Right lobe of liver (tissue), 6 donors: ENCODE data around the gene HECA. TPM values are rescaled to one million over a fixed set of nuclear protein-coding genes. Genes with fewer than 3 reads are reported as not detected.

Source experiments
- ATAC-seq, 4 donors: fragments of 200-7000 bp; cut with Tn5 transposase; one replicate each; pipeline ENCODE4 v1.9.1; 2020; ENCODE audit warnings: mild to moderate bottlenecking in 4 of 4, moderate library complexity in 4 of 4
- DNase-seq, 3 donors: peaks; one replicate each; pipeline ENCODE4 v3.0.0-alpha.2; 2020
- H3K27ac ChIP-seq, 3 donors: fragments of 200-600 bp; one replicate each; pipeline ENCODE4 v1.8.0; 2022
- H3K27me3 ChIP-seq, 2 donors: fragments of 200-600 bp; one replicate each; pipeline ENCODE4 v1.8.0; 2022
- H3K36me3 ChIP-seq, 4 donors: fragments of 200-600 bp; sonication (generic) in 1 of 4; one replicate each; pipeline versions ENCODE4 v1.5.1 to v1.8.0; 2017 to 2022; ENCODE audit warnings: control low read depth in 1 of 4
- H3K4me1 ChIP-seq, 4 donors: fragments of 200-600 bp; sonication (generic) in 1 of 4; one replicate each; pipeline versions ENCODE4 v1.5.1 to v1.8.0; 2017 to 2022; ENCODE audit warnings: control low read depth in 1 of 4
- H3K4me3 ChIP-seq, 3 donors: fragments of 200-600 bp; one replicate each; pipeline ENCODE4 v1.8.0; 2022
- H3K9me3 ChIP-seq, 4 donors: fragments of 200-600 bp; sonication (generic) in 1 of 4; one replicate each; pipeline versions ENCODE4 v1.5.1 to v1.8.0; 2017 to 2022; ENCODE audit warnings: control low read depth in 1 of 4
- POLR2A ChIP-seq: fragments of 450-650 bp; IDR thresholded peaks from one replicate; pipeline ENCODE4 v1.6.1; 2017; ENCODE audit warnings: antibody characterized with exemption, mild to moderate bottlenecking
- WGBS: methylation state at CpG from one replicate; pipeline ENCODE4 v1.1.6; 2018; ENCODE audit warnings: low coverage, low lambda C conversion rate; ENCODE audit not compliant: insufficient coverage; ENCODE audit errors: missing lambda C conversion rate; 5-methylcytosine and 5-hydroxymethylcytosine counted together
- intact Hi-C, 2 donors: fragments of 100-400 bp; cut with DNase I; formaldehyde crosslinking; loops; one replicate each; pipeline versions ENCODE4 v1.11.2 to v1.14.1; 2022
- total RNA-seq, 6 experiments: library from RNA; depleted of rRNA in 2 of 6; stranded (reverse); fragments of >200 nt in 2 of 6; fragmentation: NEBNext Ultra II Directional in 3 of 6; extraction: Animal tissue kit (Norgen Biotek cat#: 25700) in 3 of 6; gene quantifications; one replicate each; pipeline versions ENCODE4 v1.1.0 to v1.2.4, GENCODE V29; 2016 to 2023
- TF ChIP-seq, protein P1 (sequence below), 4 donors: fragments of 200-600 bp in 3 of 4; fragments of 450-650 bp in 1 of 4; IDR thresholded peaks; one replicate each; pipeline versions ENCODE4 v1.5.1 to v1.8.0; 2016 to 2022; ENCODE audit warnings: antibody characterized with exemption in 4 of 4, mild to moderate bottlenecking in 2 of 4
- donor health status: DM: no; HTN: yes; CAD: no.
- donor health status: DM: no; HTN: no; CAD: no.
- donor health status: DM: no; HTN: no; CAD: no.
- donor health status: DM: no; HTN: yes; CAD: no.
- donor health status: DM: no; HTN: yes; CAD: no.

HECA gene
- total RNA-seq, 6 experiments from 2014 or later, result 6.8 to 12.2 (median 11.0) TPM

DNA sequence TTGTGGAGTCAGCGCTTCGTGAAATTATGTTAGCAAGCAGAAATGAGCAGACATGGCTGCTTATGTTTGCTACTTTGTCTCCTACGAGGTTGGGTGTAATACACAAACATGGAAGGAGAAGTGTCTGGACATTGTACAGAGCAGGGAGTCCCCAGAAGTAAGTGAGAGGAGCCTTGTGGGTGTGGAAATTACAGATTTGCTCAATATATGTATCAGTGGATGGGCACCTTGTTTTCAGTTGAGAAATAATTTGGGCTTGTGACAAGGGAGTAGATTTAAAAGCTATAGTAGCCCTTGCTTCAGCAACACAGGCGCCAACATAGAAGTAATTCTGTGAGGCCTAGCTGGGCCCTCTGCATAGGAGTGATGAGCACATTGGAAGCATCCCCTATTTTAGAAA is 49.2 kb downstream of the HECA start:
- Histone ChIP-seq H3K4me1 (no peaks in the 10 kb centered on the region), H3K4me3 (no peak overlapping the region), H3K9me3 (no peaks in the 10 kb centered on the region), H3K36me3 (peaks cover 0 to 5% (median 0%) of the 10 kb centered on the region in 4 donors), H3K27me3 (no peaks in the 10 kb centered on the region), H3K27ac (no peak overlapping the region)
- intact Hi-C loops, result no loop called here
- no peak for TF ChIP-seq POLR2A
- TF ChIP-seq, protein P1, sequence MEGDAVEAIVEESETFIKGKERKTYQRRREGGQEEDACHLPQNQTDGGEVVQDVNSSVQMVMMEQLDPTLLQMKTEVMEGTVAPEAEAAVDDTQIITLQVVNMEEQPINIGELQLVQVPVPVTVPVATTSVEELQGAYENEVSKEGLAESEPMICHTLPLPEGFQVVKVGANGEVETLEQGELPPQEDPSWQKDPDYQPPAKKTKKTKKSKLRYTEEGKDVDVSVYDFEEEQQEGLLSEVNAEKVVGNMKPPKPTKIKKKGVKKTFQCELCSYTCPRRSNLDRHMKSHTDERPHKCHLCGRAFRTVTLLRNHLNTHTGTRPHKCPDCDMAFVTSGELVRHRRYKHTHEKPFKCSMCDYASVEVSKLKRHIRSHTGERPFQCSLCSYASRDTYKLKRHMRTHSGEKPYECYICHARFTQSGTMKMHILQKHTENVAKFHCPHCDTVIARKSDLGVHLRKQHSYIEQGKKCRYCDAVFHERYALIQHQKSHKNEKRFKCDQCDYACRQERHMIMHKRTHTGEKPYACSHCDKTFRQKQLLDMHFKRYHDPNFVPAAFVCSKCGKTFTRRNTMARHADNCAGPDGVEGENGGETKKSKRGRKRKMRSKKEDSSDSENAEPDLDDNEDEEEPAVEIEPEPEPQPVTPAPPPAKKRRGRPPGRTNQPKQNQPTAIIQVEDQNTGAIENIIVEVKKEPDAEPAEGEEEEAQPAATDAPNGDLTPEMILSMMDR (IDR thresholded peaks at IDR 0.05), result no peak
- DNase-seq, result no peak
- ATAC-seq, result peak in 1 of 4 donors; percentile 38
- 80% methylated on average over 3 of the region's 4 CpGs for WGBS

DNA sequence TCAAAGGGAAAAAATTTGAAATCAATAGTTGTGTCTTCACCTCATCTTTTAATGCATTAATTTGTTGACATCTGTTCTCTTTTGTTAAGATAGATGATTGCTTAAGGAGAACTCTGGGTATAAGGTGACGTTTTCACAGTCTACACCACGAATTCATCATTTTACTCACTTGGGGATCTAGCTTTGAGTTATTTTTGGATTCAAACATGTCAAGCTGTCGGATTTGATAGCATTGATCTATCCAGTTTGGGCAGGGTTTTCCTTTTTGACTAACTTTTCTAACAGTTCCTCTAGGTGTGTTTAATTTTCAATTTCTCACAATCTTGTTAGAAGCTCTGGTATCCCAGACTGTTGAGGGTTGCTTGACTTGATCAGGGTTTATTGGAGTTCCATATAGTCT is 49.6 kb downstream of the HECA start:
- peaks cover 0 to 5% (median 0%) of the 10 kb centered on the region in 4 donors for H3K36me3 ChIP-seq
- no peak for TF ChIP-seq POLR2A
- TF ChIP-seq, protein P1 (IDR thresholded peaks at IDR 0.05), result no peak
- no peak for ATAC-seq
- WGBS, result 82% methylated on average over 3 of the region's 3 CpGs
- no peaks in the 10 kb centered on the region for H3K9me3 ChIP-seq
- H3K4me1 ChIP-seq, result no peaks in the 10 kb centered on the region
- no peak overlapping the region for H3K4me3 ChIP-seq
- no peaks in the 10 kb centered on the region for H3K27me3 ChIP-seq
- intact Hi-C loops, result no loop called here
- no peak for DNase-seq
- no peak overlapping the region for H3K27ac ChIP-seq

DNA sequence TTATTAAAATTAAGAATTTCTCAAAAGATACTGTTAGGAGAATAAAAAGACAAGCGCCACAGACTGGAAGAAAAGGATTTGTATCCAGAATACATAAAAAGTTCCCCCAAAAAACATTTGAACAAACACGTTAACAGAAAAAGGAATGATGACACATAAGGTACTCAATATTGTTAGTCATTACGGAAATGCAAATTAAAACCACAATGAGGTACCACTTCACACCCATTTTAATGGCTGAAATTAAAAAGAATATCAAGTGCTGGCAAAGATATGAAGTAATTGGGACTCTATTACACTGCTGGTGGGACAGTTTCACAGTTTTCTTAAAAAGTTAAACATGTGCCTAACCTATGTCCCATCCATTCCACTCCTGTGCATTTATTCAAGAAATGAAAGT is 51.4 kb downstream of the HECA start:
- H3K27ac ChIP-seq, result no peak overlapping the region
- intact Hi-C loops, result no loop called here
- no peaks in the 10 kb centered on the region for H3K4me1 ChIP-seq
- ATAC-seq (no peak), DNase-seq (no peak)
- H3K36me3 ChIP-seq, result peaks cover 0 to under 1% (median 0%) of the 10 kb centered on the region in 4 donors
- no peak overlapping the region for H3K4me3 ChIP-seq
- no peaks in the 10 kb centered on the region for H3K9me3 ChIP-seq
- 74% methylated on average over 3 of the region's 3 CpGs for WGBS
- TF ChIP-seq, protein P1 (IDR thresholded peaks at IDR 0.05), result no peak
- no peak for TF ChIP-seq POLR2A
- H3K27me3 ChIP-seq, result no peaks in the 10 kb centered on the region

DNA sequence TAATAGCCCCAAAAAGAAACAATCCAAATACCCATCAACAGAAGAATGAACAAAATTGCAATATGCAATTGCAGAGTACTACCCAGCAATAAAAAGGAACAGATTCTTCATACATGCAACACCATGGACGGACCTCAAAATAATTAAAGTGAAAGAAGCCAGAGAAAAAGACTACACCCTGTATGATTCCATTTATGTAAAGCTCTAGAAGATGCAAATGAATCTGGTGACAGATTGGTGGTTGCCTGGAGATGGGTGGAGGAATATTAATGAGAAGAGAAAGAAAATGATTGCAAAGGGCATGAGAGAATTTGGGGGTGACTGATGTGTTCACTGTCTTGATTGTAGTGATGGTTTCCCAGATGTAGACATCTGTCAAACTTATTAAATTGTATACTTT is 51.8 kb downstream of the HECA start:
- 89% methylated on average over 1 of the region's 1 CpG for WGBS
- intact Hi-C loops, result no loop called here
- DNase-seq, result no peak
- Histone ChIP-seq H3K9me3 (no peaks in the 10 kb centered on the region), H3K4me3 (no peak overlapping the region), H3K27ac (no peak overlapping the region), H3K4me1 (no peaks in the 10 kb centered on the region), H3K36me3 (no peaks in the 10 kb centered on the region), H3K27me3 (no peaks in the 10 kb centered on the region)
- no peak for ATAC-seq
- TF ChIP-seq POLR2A, result no peak
- TF ChIP-seq, protein P1 (IDR thresholded peaks at IDR 0.05), result no peak

DNA sequence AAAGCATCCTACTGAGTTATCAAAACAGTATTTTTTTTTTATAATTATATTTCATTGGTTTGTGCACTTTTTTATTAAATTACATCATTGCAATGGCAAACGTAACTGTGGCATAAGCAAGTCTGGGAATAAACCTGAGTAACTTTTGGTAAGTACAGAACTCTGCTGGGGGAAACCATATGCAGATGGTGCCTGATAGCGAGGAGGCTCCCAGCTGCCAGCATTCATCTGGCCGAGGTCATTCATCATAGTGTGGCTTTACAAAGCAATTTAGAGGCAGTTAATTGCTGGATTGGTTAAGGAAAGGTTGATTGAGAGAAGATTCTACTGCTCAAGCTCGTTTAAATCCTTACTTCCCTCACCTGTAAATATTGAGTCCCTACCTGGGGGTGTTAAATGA is 52.6 kb downstream of the HECA start:
- intact Hi-C loops, result no loop called here
- WGBS, result 42% methylated on average over 4 of the region's 4 CpGs
- ATAC-seq (no peak), DNase-seq (no peak)
- Histone ChIP-seq H3K36me3 (no peaks in the 10 kb centered on the region), H3K27me3 (no peaks in the 10 kb centered on the region), H3K27ac (no peak overlapping the region), H3K9me3 (no peaks in the 10 kb centered on the region), H3K4me1 (no peaks in the 10 kb centered on the region), H3K4me3 (no peak overlapping the region)
- no peak for TF ChIP-seq POLR2A
- TF ChIP-seq, protein P1 (IDR thresholded peaks at IDR 0.05), result no peak
